ENCODE results near the gene PDE11A.

DNA sequence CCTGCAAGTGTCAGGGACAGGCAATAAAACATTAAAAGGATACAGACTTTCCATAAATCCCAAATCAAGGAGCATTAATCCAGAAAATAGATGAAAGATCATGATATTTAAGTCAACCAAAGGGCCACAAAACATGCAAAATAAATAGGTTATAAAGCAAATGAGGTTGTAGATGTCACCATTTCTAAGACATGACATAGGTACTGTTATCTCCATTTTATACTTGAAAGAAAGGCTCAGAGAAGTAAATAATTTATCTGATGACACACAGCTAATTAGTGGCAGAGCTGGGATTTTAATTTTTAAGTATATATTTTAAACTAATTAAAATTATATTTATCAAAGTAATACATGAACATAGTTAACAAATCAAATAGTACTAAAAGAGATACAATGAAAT, 378.2 kb downstream of the PDE11A start:
- TF ChIP-seq, protein P1, sequence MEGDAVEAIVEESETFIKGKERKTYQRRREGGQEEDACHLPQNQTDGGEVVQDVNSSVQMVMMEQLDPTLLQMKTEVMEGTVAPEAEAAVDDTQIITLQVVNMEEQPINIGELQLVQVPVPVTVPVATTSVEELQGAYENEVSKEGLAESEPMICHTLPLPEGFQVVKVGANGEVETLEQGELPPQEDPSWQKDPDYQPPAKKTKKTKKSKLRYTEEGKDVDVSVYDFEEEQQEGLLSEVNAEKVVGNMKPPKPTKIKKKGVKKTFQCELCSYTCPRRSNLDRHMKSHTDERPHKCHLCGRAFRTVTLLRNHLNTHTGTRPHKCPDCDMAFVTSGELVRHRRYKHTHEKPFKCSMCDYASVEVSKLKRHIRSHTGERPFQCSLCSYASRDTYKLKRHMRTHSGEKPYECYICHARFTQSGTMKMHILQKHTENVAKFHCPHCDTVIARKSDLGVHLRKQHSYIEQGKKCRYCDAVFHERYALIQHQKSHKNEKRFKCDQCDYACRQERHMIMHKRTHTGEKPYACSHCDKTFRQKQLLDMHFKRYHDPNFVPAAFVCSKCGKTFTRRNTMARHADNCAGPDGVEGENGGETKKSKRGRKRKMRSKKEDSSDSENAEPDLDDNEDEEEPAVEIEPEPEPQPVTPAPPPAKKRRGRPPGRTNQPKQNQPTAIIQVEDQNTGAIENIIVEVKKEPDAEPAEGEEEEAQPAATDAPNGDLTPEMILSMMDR (IDR thresholded peaks at IDR 0.05 in 4 of 5, conservative IDR thresholded peaks at IDR 0.05 in 1 of 5) = no peak
- no peak for TF ChIP-seq POLR2A (IDR thresholded peaks at IDR 0.05)
